Epithelial cell of prostate (primary cell): ENCODE measurements around the gene PRXL2B.
"Not testable (repeated sequence)": the region's sequence is repeated elsewhere in the genome, so short reads cannot be mapped to it uniquely, and the experiment has no call there.

ENCODE experiments used
- DNase-seq: peaks from one replicate; pipeline ENCODE4 v3.0.0-alpha.2; 2011; ENCODE audit warnings: low read depth, low spot score
- H3K27ac ChIP-seq: fragments of 450-650 bp; 2 replicates; pipeline ENCODE4 v1.5.1; 2017; ENCODE audit warnings: mild to moderate bottlenecking

PRXL2B gene

DNA sequence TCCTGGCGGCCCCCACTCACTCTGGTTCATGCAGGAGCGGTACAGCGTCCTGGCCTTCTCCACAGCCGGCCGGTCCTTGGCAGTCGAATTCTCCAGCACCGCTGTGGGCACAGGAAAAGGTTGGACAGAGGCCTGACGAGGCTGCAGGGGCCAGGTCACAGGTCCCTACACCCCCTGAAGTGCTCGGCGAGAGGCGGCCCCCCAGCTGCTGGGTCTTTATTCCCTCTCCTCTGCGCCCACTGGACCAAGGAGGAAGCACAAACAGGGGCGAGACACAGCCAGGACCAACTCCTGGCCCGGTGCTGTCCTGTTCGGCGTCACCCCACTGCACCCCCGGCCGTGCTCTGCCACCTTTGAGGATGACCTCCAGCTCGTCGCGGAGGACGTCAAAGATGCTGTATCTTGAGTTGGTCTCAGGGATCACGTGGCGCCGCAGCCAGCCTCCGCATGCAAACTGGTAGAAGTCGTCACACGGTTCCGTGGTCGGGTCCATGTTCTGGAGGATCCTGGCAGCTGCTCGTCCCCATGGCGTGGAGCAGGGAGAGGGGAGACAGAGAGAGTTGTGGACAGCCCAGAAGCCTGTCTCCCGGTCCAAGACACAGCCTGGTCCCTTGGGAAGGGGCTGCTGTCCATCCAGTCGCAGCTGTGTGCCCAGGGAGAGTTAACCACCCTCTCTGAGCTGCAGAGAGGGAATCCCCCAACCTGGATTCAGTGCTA is 22.9 kb downstream of the PRXL2B start:
- H3K27ac ChIP-seq: no peak overlapping the region
- DNase-seq: no peak

DNA sequence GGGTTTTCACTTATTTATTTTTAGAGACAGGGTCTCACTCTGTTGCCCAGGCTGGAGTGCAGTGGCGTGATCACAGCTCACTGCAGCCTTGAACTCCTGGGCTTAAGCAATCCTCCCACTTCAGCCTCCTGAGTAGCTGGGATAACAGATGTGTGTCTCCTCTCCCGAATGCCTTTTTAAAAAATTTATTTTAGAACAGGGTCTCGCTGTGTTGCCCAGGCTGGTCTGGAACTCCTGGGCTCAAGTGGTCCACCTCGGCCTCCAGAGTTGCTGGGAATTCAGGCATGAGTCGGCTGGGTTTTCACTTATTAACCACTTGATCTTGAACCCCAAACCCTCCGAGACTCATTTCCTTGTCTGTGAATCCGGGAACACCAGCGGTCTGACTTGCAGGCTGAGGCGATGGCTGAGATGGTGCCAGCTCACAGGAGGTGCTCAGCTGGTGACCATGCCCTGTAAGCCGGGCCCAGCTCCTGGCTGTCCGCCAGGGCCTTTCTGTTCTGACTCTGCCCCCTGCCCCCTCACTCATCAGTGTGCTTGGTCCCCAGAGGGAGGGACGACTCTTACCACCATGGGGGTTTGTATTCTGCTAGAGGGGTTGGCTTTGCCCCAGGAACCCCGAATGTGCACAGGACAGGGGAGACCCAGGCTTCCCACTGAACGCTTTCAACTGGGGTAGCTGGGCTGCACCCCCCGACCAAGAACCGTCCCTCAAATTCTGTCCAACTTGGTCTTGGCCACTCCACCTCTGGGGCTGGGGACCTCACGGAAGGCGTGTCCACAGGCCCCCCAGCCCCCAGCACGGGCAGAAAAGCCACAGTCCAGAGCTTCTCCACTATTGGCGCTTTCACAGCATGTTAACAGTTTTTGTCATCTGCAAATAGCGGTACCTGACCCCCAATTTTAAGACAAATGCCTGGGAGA is 23.7 kb downstream of the PRXL2B start:
- DNase-seq: no peak
- no peak overlapping the region for H3K27ac ChIP-seq

DNA sequence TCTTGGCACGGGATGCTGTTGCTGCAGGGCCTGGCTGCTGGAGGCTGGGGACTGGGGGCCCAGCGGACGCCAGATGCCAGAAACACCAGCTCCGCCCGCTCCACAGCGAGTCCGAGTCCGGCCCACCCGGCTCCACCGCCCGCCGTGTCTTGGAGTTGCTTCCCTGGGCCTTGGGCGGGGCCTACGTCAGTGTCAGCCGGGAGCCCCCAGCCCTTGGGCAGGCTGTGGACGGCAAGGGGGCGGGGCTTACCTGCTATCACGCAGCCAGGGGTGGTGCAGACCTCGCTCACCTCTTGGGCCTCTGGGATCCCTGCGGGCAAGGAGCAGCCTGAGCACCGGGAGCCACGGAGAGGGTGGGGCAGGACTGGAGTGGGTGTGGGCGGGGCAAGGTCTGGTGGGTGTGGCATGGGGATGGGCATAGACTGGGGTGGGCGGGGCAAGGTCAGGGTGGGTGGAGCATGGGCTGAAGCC is 24.5 kb downstream of the PRXL2B start:
- H3K27ac ChIP-seq: no peak overlapping the region
- no peak for DNase-seq

DNA sequence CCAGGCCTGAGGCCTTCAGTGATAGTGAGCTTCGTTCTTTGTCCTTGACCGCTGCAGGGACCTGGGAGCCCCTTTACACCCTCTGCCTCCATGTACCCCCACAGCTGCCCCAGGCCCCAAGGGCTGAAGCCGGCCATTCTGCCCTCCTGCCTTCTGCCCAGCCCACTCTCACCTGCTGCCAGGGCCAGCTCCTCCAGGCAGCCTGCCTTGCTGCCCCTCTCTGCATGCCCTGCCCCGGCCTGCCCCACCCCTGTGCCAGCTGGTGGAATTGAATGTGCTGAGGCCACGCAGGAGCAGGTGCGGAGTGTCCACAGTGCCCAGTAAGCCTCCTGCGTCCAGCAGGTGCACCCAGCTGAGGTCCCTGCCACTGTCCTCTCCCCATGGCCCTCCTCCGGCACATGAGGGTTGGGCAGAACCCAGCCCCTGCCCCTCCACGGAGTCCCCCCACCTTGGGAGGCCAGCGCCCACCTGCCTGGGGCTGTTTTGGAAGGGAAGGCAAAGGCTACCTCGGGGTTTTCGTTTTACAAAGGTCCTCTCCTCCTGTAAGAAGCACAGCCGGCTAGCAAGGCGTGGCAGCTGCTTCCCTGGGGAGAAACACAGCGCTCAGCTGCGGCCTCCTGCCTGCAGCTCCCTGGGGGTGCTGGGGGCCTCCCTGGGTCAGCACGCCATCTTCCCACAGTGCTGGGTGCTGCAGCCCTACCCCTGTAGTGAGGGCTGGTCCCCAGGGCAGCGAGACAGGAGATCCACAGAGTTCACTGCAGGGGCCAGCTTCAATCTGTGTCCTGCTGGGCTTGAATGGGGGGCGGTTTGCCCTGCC is 25.3 kb downstream of the PRXL2B start:
- no peak overlapping the region for H3K27ac ChIP-seq

DNA sequence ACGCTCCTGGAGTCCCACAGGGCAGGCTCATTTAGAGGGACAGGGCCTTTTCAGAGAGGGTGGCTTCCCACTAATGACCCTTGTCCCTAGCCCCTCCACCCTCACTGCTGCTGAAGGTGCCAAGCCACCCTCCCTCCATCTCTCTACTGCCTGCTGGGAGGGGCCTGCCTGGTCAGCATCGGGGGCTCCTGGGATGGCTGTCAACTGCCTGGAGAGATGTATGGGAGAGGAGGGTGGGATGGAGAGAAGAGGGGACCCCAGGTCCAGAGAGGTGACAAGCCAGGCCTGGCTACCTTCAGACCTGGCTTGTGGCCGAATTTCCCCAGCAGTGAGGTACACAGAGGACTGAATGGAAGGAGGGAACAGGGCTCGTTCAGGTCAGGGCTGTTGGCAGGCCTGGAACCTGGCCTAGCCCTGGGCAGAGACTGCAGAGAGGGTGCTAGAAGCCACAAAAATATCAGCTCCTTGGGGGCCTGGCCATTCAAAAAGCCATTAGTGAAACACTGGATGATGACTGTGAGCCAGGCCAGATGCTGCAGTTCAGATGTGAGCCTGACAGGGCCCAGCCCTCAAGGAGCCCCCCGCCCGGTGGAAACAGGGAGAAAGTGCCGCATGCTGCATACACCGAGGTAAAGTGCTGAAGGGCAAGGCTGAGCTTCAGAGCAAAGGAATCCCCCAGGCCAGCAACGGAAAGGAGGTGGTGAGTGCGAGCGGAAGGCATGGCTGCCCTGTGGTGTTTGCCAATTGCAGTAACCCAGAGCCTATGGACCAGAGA is 26.2 kb downstream of the PRXL2B start:
- no peak for DNase-seq
- H3K27ac ChIP-seq: no peak overlapping the region

More for the DNA sequence above, 25.3 kb downstream of the PRXL2B start:
- DNase-seq: no peak

DNA sequence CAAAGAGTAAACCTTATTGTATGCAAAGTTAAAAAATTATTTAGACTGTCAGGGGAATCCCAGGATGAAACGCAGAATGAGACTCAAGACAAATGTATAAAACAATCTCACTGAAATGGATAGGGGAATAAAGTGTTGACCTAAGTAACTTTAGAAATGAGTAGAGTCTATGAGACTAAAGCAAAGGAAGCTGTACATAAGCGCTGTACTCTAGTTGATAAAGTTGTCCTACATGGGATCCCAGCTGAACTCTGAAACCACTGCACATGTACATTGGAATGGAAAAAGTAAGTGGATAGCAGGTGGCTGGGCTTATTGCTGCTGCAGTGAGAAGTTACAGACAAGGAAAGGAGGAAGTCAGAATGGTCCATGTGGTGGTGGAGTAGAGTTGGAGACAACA is 27.6 kb downstream of the PRXL2B start:
- no peak overlapping the region for H3K27ac ChIP-seq
- DNase-seq: no peak

DNA sequence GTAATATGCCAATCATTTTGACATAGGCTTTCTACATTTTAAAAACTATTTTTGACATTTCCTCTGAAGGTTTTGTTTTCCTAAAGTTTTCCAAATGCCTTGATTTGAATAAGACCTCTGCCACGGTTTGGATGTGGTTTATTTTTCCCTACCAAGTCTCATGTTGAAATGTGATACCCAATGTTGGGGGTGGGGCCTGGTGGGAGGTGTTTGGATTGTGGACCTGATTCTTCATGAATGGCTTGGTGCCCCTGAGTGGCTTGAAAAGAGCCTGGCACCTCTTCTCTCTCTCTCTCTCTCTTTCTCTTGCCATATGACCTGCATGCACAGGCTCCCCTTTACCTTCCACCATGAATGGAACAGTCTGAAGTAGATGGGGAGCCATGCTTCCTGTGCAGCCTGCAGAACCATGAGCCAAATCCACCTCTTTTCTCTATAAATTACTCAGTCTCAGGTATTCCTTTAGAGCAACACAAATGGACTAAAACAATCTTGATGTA is 31.4 kb downstream of the PRXL2B start:
- H3K27ac ChIP-seq: no peak overlapping the region

DNA sequence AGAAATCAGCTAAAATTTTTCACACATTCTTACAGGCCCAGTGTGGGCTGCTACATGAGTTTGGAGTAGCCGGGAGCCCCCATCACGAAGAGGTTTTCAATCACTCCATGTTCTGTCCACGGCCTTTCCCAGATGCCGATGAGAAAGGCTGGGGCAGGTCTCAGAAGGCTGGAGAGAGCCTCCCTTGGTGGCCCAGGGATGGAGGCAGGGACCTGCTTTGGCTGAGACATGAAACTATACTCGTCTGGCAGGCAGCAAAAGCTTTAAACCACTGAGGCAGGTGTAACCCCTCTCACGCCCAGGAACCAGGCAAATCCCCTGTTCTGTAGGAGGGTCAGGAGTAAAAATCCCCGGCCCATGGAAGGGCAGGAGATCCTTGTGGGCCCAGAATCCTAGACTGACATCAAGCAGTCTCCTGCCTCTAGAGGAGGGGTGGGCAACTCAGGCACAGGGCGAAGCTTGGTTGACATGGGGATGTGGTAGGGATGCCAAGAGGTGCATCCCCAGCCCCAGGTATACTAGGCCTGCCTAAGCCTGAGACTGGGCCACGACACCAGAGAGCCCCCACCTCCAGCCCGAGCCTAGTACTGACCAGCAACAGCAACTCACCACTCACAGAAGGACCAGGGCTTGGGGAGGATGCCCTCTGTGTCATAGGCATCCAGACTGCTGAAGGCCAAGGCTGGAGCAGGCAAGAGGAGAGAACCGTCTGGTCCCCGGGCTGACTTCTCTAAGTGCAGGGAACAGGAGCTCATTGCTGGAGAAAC is 37.2 kb downstream of the PRXL2B start:
- no peak for DNase-seq
- no peak overlapping the region for H3K27ac ChIP-seq

More for the DNA sequence above, 31.4 kb downstream of the PRXL2B start:
- no peak for DNase-seq

DNA sequence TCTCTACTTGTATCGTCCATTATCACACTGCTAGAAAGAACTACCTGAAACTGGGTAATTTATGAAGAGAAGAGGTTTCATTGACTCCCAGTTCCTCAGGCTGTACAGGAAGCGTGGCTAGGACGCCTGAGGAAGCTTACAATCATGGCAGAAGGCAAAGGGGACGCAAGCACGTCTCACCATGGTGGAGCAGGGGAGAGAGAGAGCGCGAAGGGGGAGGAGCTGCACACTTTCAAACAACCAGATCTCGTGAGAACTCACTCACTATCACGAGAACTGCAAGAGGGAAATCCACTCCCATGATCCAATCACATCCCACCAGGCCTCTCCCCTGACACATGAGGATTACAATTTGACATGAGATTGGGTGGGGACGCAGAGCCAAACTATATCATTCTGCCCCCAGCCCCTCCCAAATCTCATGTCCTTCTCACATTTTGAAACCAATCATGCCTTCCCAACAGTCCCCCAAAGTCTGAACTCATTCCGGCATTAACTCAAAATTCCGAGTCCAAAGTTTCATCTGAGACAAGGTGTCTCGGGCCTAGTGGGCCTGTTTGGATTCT is 38.2 kb downstream of the PRXL2B start:
- H3K27ac ChIP-seq: no peak overlapping the region
- no peak for DNase-seq

DNA sequence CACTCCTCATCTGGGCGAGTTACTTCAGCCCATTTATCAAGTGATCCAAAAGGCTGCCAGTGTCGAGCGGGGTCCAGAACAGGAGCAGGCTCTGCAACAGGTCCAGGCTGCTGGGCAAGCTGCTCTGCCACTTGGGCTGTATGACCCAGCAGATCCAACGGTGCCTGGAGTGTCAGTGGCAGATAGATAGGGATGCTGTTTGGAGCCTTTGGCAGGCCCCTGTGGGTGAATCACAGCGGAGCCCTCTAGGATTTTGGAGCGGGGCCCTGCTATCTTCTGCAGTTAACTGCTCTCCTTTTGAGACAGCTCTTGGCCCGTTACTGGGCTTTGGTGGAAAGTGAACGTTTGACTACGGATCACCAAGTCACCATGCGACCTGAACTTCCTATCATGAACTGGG is 38.7 kb downstream of the PRXL2B start:
- DNase-seq: no peak
- H3K27ac ChIP-seq: no peak overlapping the region

DNA sequence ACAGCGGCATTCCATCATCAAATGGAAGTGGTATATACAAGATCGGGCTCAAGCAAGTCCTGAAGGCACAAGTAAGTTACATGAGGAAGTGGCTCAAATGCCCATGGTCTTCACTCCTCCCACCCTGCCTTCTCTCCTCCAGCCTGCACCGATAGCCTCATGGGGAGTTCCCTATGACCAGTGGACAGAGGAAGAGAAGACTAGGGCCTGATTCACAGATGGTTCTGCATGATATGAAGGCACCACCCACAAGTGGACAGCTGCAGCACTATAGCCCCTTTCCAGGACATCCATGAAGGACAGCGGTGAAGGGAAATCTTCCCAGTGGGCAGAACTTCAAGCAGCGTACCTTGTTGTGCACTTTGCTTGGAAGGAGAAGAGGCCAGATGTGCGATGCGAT is 39.2 kb downstream of the PRXL2B start:
- not testable (repeated sequence) for DNase-seq, H3K27ac ChIP-seq

DNA sequence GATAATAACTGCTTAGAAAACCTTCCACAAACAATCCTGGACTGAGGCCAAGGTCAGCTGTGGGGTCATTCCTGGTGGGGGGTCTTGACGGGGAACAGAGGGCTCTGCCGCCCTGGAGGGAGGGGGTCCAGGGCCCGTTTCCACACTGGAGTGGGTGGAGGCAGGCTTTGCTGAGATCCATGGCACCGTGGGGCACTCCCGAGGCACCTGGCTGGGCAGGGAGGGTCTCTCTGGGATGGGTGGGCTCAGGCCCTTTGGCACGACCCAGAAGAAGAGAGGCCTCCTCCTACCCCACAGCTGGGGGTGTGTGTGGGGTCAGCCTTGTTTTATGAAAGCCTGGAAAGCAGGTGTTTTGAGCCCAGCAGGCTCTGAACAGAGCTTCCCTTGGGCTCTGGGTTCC is 41.2 kb downstream of the PRXL2B start:
- DNase-seq: no peak

DNA sequence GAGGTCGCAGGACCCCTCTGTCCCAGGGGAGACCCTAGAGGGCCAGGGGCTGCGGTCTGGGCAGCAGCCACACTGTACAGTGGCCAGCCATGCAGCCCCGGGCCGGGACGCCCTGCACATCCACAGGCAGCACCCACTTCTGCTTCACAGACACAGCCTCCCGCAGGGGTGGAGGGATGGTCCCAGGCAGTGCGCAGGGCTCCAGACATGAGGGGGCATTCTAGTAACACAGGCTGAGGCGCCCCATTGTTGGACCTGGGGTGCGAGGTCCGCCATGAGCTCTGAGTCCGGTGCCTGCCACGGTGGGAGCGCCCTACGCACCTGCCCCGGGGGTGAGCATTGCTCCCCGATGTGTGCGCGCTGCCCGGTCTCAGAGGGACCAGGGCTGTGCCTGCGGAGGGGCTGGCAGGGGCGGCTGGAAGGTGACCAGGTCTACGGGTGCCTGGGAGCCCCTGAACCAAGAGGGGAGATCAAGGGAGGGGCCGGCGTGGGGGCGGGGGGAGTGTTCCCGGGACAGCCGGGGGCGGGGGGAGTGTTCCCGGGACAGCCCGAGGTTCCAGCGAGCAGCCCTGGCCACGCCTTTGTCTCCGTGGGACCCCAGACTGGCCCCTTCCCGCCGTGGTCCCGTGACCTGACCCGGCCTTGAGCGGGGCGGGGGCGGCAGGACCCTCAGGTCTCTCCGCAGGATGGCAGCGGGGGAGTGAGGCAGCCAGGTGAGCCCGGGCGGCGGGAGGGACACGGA is 41.8 kb downstream of the PRXL2B start:
- no peak for DNase-seq
- no peak overlapping the region for H3K27ac ChIP-seq

More for the DNA sequence above, 41.2 kb downstream of the PRXL2B start:
- no peak overlapping the region for H3K27ac ChIP-seq

DNA sequence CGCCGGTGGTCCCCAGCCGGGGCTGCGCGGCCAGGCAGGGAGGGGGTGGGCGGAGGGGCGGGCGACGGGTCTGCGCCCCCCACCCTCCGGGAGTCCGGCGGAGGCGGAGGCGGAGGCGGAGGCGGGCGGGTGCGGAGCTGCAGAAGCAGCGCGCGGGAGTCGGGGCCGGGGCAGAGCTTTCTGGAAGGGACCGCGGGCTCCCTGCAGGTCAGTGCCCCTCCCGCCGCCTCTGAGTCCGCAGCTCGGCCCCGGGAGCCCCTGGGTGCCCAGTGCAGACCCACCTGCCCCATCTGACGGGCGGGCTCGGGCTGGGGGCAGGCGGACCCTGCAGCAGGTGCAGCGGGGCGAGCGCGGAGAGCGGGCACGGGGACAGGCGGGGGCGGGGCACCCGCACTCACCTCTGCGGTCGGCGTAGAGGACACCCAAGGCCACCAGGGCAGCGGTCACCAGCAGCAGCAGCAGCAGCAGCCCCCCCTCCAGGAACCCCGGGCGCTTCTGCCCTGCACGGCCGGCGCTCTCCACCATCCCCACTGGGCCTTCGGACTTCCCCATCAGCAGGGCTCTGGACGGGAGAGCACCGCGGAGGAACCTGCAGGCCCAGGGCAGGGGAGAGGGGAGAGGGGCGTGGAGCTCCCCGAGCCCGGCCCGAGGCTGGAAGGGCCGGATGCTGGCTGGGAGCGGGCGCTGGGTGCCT is 42.5 kb downstream of the PRXL2B start:
- no peak for DNase-seq
- no peak overlapping the region for H3K27ac ChIP-seq

DNA sequence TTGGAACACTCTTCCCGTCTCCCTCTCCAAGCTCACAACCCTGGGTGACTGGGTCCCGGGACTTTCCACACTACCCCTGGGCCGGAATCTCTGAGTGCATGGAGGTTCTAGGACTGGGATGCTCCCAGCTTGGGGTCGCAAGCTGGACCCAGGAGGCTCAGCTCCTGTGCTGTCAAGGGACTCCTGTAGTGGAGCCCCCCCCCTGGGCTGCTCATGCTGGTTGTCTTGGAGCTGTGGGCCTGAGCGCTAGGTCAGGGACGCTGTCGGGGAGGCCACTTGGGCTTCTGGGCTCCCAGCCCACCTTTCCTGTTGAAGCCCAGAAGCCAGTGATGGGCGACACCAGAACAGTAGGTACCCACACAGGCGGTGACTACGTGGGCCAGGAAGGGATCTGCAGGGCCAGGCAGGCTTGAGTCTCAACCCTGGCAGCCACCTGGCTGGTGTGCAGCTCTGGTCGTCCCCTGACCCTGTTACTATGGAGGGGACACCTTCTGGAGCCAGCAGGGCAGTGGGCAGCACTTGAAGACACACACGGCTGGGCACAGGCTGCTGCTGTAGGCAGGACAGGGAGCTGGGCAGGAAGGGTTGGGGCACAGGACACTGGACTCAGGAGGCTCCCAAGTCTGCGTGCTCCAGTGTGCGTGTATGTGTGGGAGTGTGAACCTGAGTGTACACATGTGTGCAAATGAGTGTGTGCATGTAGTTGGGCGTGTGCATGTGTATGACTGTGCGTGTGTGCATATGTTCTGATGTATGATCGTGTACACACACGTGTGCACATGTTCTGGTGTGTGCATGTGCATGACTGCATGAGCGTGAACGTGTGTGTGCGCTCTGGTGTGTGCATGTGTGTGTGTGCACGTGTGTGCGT is 43.3 kb downstream of the PRXL2B start:
- H3K27ac ChIP-seq: no peak overlapping the region
- DNase-seq: no peak

DNA sequence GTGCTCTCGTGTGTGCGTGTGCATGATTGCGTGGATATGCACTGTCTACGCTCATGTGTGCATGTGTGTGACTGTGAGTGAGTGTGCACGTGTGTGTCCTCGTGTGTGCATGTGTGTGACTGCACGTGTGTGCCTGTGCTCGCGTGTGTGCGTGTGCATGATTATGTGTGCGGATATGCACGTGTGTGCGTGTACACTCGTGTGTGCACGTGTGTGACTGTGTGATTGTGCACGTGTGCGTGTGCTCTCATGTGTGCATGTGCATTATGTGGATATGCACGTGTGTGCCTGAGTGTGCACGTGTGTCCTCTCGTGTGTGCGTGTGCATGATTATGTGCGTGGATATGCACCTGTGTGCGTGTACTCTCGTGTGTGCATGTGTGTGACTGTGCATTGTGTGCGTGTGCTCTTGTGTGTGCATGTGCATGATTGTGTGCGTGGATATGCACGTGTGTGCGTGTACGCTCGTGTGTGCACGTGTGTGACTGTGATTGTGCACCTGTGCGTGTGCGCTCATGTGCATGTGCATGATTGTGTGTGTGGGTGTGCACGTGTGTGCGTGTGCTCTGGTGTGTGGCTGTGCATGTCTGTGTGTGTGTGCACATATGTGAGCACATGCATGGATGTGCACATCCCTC is 44.0 kb downstream of the PRXL2B start:
- no peak for DNase-seq
- H3K27ac ChIP-seq: no peak overlapping the region
